ENCODE data around the gene CERS4.
"Not testable (repeated sequence)": the region's sequence is repeated elsewhere in the genome, so short reads cannot be mapped to it uniquely, and the experiment has no call there.

Gene CERS4

DNA sequence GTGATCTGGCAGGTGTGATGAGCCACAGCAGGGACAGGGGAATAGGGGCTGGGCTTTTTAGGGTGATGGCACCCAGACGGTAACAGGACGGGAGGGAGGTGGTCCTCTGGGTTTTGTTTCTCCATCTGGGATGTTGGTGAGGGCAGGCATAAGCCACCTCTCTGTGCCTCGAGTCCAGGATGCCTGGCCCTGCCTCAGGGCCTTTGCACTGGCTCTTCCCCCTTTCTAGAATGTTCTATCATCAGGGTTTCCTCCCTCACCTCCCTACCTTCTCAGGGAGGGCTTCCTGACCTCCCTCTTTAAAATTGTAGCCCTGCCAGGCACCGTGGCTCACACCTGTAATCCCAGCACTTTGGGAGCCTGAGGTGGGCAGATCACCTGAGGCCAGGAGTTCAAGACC is 6.6 kb downstream of the CERS4 start:
- no peak for TF ChIP-seq EZH2phosphoT487 (IDR thresholded peaks at IDR 0.05; ENCODE audit: low read depth)
- TF ChIP-seq, protein P1, sequence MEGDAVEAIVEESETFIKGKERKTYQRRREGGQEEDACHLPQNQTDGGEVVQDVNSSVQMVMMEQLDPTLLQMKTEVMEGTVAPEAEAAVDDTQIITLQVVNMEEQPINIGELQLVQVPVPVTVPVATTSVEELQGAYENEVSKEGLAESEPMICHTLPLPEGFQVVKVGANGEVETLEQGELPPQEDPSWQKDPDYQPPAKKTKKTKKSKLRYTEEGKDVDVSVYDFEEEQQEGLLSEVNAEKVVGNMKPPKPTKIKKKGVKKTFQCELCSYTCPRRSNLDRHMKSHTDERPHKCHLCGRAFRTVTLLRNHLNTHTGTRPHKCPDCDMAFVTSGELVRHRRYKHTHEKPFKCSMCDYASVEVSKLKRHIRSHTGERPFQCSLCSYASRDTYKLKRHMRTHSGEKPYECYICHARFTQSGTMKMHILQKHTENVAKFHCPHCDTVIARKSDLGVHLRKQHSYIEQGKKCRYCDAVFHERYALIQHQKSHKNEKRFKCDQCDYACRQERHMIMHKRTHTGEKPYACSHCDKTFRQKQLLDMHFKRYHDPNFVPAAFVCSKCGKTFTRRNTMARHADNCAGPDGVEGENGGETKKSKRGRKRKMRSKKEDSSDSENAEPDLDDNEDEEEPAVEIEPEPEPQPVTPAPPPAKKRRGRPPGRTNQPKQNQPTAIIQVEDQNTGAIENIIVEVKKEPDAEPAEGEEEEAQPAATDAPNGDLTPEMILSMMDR (IDR thresholded peaks at IDR 0.05; ENCODE audit: low read depth, low read length): no peak
- Histone ChIP-seq H3K9me3 (ENCODE audit: insufficient read depth, low read length) (no peaks in the 10 kb centered on the region), H3K4me1 (ENCODE audit: low read length) (peaks cover 6% of the 10 kb centered on the region), H2AFZ (ENCODE audit: low read depth, low read length) (no peak overlapping the region), H3K36me3 (replicated peaks; ENCODE audit: low read depth, low read length) (peaks cover 26% of the 10 kb centered on the region), H3K4me2 (ENCODE audit: low read length) (no peak overlapping the region), H3K79me2 (ENCODE audit: low read length) (peaks cover 33% of the 10 kb centered on the region), H3K27ac (ENCODE audit: low read length) (no peak overlapping the region), H4K20me1 (ENCODE audit: insufficient read depth, low read length) (peaks cover 46% of the 10 kb centered on the region), H3K27me3 (ENCODE audit: low read depth, low read length) (no peaks in the 10 kb centered on the region), H3K4me3 (ENCODE audit: low read length) (no peak overlapping the region), H3K9ac (ENCODE audit: low read length) (no peak overlapping the region)

DNA sequence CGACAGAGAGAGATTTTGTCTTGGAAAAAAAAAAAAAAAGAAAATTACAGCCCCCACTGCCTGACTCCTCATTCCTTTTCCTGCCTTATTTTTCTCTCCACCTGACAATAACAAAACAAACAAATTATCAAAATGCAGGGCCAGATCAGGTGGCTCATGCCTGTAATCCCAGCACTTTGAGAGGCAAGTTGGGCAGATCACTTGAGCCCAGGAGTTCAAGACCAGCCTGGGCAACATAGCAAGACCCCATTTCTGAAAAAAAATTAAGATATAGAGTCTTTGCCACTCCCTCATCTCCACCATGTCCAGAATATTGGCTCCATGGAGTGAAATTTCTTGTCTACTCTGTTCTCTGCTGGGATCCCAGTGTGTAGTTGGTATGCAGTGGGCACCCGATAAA is 7.2 kb downstream of the CERS4 start:
- peaks cover 40% of the 10 kb centered on the region for H4K20me1 ChIP-seq (ENCODE audit: insufficient read depth, low read length)
- H3K27ac ChIP-seq (ENCODE audit: low read length): no peak overlapping the region
- no peak overlapping the region for H3K9ac ChIP-seq (ENCODE audit: low read length)
- peaks cover 26% of the 10 kb centered on the region for H3K36me3 ChIP-seq (replicated peaks; ENCODE audit: low read depth, low read length)
- no peaks in the 10 kb centered on the region for H3K27me3 ChIP-seq (ENCODE audit: low read depth, low read length)
- no peak for TF ChIP-seq EZH2phosphoT487 (IDR thresholded peaks at IDR 0.05; ENCODE audit: low read depth)
- peaks cover 28% of the 10 kb centered on the region for H3K79me2 ChIP-seq (ENCODE audit: low read length)
- H3K4me2 ChIP-seq (ENCODE audit: low read length): no peak overlapping the region
- H3K4me3 ChIP-seq (ENCODE audit: low read length): no peak overlapping the region
- no peak overlapping the region for H2AFZ ChIP-seq (ENCODE audit: low read depth, low read length)
- H3K9me3 ChIP-seq (ENCODE audit: insufficient read depth, low read length): no peaks in the 10 kb centered on the region
- peaks cover under 1% of the 10 kb centered on the region for H3K4me1 ChIP-seq (ENCODE audit: low read length)

DNA sequence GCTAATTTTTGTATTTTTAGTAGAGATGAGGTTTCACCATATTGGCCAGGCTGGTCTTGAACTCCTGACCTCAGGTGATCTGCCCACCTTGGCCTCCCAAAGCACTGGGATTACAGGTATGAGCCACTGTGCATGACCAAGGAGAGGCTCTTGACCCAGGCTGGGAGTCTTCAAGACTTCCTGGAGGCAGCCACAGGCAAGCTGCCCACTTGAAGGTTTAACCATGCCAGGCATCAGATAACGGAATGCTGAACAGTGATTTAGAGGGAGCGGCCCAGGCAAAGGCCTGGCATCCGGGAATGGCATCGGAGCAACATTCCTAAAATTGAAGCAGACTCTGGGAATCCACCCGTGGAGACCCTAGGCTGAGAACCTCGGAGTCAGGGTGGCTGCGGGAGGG is 9.0 kb downstream of the CERS4 start:
- H3K9me3 ChIP-seq (ENCODE audit: insufficient read depth, low read length); H3K4me2 ChIP-seq (ENCODE audit: low read length); H3K27ac ChIP-seq (ENCODE audit: low read length); H3K4me1 ChIP-seq (ENCODE audit: low read length); H2AFZ ChIP-seq (ENCODE audit: low read depth, low read length); H3K4me3 ChIP-seq (ENCODE audit: low read length); H3K9ac ChIP-seq (ENCODE audit: low read length); H3K27me3 ChIP-seq (ENCODE audit: low read depth, low read length): not testable (repeated sequence)
- H3K79me2 ChIP-seq (ENCODE audit: low read length): peaks cover 17% of the 10 kb centered on the region
- H4K20me1 ChIP-seq (ENCODE audit: insufficient read depth, low read length): peaks cover 32% of the 10 kb centered on the region
- peaks cover 20% of the 10 kb centered on the region for H3K36me3 ChIP-seq (replicated peaks; ENCODE audit: low read depth, low read length)

DNA sequence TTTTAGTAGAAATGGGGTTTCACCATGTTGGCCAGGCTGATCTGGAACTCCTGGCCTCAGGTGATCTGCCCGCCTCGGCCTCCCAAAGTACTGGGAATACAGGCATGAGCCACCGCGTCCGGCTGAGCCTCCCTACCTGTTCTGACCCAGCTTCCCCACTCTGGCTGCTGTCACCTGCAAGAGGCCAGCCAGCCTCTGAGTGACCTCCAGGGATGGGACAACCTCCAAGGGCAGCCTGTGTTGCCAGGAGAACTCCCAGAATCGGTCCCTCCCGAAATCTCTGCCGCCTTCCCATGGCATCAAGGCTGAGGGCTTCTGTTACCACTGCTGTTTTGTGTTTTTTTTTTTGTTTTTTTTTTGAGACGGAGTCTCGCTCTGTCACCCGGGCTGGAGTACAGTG is 11.3 kb downstream of the CERS4 start:
- Histone ChIP-seq H3K9me3 (ENCODE audit: insufficient read depth, low read length) (no peaks in the 10 kb centered on the region), H3K79me2 (ENCODE audit: low read length) (peaks cover 6% of the 10 kb centered on the region), H3K4me3 (ENCODE audit: low read length) (no peak overlapping the region), H4K20me1 (ENCODE audit: insufficient read depth, low read length) (peaks cover 21% of the 10 kb centered on the region), H3K4me2 (ENCODE audit: low read length) (no peak overlapping the region), H3K27me3 (ENCODE audit: low read depth, low read length) (no peaks in the 10 kb centered on the region), H3K9ac (ENCODE audit: low read length) (no peak overlapping the region), H3K27ac (ENCODE audit: low read length) (no peak overlapping the region), H3K36me3 (replicated peaks; ENCODE audit: low read depth, low read length) (peaks cover 10% of the 10 kb centered on the region), H3K4me1 (ENCODE audit: low read length) (no peaks in the 10 kb centered on the region), H2AFZ (ENCODE audit: low read depth, low read length) (no peak overlapping the region)
- no peak for TF ChIP-seq EZH2phosphoT487 (IDR thresholded peaks at IDR 0.05; ENCODE audit: low read depth)
- TF ChIP-seq, protein P1 (IDR thresholded peaks at IDR 0.05; ENCODE audit: low read depth, low read length): no peak

DNA sequence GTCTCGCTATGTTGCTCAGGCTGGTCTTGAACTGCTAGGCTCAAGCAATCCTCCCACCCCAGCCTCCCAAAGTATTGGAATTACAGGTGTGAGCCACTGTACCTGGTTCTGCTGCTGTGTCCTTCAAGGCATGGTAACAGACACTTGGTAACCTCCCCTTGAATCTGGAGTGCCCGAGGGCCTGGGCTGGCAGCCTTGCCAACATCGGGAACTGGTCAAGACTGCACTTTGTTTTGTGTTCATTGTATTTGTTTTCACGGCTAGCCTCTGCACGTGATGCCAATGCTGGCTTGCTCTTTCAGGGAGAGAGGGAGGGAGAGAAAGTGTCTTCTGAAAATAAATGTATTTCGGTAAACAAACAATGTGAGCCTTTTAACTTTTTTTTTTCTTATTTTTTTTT is 12.0 kb downstream of the CERS4 start:
- Histone ChIP-seq H3K4me3 (ENCODE audit: low read length) (no peak overlapping the region), H3K79me2 (ENCODE audit: low read length) (peaks cover 3% of the 10 kb centered on the region; the same call in 1 of the 2 replicates), H3K9me3 (ENCODE audit: insufficient read depth, low read length) (no peaks in the 10 kb centered on the region), H3K36me3 (replicated peaks; ENCODE audit: low read depth, low read length) (peaks cover 6% of the 10 kb centered on the region), H3K4me1 (ENCODE audit: low read length) (no peaks in the 10 kb centered on the region), H3K9ac (ENCODE audit: low read length) (no peak overlapping the region), H2AFZ (ENCODE audit: low read depth, low read length) (no peak overlapping the region), H3K27me3 (ENCODE audit: low read depth, low read length) (no peaks in the 10 kb centered on the region), H3K27ac (ENCODE audit: low read length) (no peak overlapping the region), H3K4me2 (ENCODE audit: low read length) (no peak overlapping the region), H4K20me1 (ENCODE audit: insufficient read depth, low read length) (peaks cover 16% of the 10 kb centered on the region)
- TF ChIP-seq EZH2phosphoT487 (IDR thresholded peaks at IDR 0.05; ENCODE audit: low read depth): no peak
- TF ChIP-seq, protein P1 (IDR thresholded peaks at IDR 0.05; ENCODE audit: low read depth, low read length): no peak

DNA sequence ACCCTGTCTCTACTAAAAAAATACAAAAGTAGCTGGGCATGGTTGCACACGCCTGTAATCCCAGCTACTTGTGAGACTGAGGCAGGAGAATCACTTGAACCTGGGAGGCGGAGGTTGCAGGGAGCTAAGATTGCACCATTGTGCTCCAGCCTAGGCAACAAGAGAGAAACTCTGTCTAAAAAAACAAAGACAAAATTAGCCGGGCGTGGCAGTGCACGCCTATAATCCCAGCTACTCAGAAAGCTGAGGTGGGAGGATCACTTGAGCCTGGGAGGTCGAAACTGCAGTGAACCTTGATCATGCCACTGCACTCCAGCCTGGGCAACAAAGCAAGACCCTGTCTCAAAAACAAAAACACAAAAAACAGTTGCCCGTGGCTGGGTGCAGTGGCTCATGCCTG is 14.3 kb downstream of the CERS4 start:
- not testable (repeated sequence) for H3K9me3 ChIP-seq (ENCODE audit: insufficient read depth, low read length); H3K27me3 ChIP-seq (ENCODE audit: low read depth, low read length); H3K4me3 ChIP-seq (ENCODE audit: low read length); H4K20me1 ChIP-seq (ENCODE audit: insufficient read depth, low read length); H2AFZ ChIP-seq (ENCODE audit: low read depth, low read length); H3K79me2 ChIP-seq (ENCODE audit: low read length); H3K9ac ChIP-seq (ENCODE audit: low read length); H3K4me2 ChIP-seq (ENCODE audit: low read length); H3K27ac ChIP-seq (ENCODE audit: low read length); H3K36me3 ChIP-seq (replicated peaks; ENCODE audit: low read depth, low read length); H3K4me1 ChIP-seq (ENCODE audit: low read length)
